ENCODE data around the gene CCL11.

The CCL11 gene

GRCh38 chr17:34285286-34285792, at the start of gene CCL11:
CCL11 (plus strand) TSS chr17:34285742; CDS start chr17:34285809, 67 bp downstream.
- Histone ChIP-seq H3K27me3 (replicated peaks; ENCODE audit: control insufficient read depth, insufficient read depth, low read length) (no peaks in the 10 kb centered on the region; the same call in 1 of the 2 replicates), H3K4me3 (replicated peaks; ENCODE audit: low read depth, low read length) (no peak within 1 kb of the TSS), H3K36me3 (ENCODE audit: control insufficient read depth, insufficient read depth, low read length) (no peaks in the 10 kb centered on the region)
- no peak for DNase-seq (ENCODE audit: extremely low read depth, insufficient read length)
- TF ChIP-seq CTCF (IDR thresholded peaks at IDR 0.05; ENCODE audit: insufficient read depth, low read length, poor library complexity, severe bottlenecking): no peak

- no peak for TF ChIP-seq CTCF (IDR thresholded peaks at IDR 0.05; ENCODE audit: insufficient read depth, low read length, poor library complexity, severe bottlenecking)
- no peaks in the 10 kb centered on the region for H3K36me3 ChIP-seq (ENCODE audit: control insufficient read depth, insufficient read depth, low read length)
- no peak overlapping the region for H3K4me3 ChIP-seq (replicated peaks; ENCODE audit: low read depth, low read length)
- 0 out of 2 replicates have a peak, but pooled peaks cover under 1% of the 10 kb centered on the region for H3K27me3 ChIP-seq (replicated peaks; ENCODE audit: control insufficient read depth, insufficient read depth, low read length)
- no peak for DNase-seq (ENCODE audit: extremely low read depth, insufficient read length)
Observed at GRCh38 chr17:34236281-34236892, 49.2 kb upstream of the CCL11 start.

- no peaks in the 10 kb centered on the region for H3K36me3 ChIP-seq (ENCODE audit: control insufficient read depth, insufficient read depth, low read length)
- H3K27me3 ChIP-seq (replicated peaks; ENCODE audit: control insufficient read depth, insufficient read depth, low read length): no peaks in the 10 kb centered on the region
- H3K4me3 ChIP-seq (replicated peaks; ENCODE audit: low read depth, low read length): no peak overlapping the region
- TF ChIP-seq CTCF (IDR thresholded peaks at IDR 0.05; ENCODE audit: insufficient read depth, low read length, poor library complexity, severe bottlenecking): no peak
- no peak for DNase-seq (ENCODE audit: extremely low read depth, insufficient read length)
Observed at GRCh38 chr17:34237458-34237857, 48.1 kb upstream of the CCL11 start.

- no peak overlapping the region for H3K4me3 ChIP-seq (replicated peaks; ENCODE audit: low read depth, low read length)
- no peak for DNase-seq (ENCODE audit: extremely low read depth, insufficient read length)
- no peaks in the 10 kb centered on the region for H3K36me3 ChIP-seq (ENCODE audit: control insufficient read depth, insufficient read depth, low read length)
- 0 out of 2 replicates have a peak, but pooled peaks cover 2% of the 10 kb centered on the region for H3K27me3 ChIP-seq (replicated peaks; ENCODE audit: control insufficient read depth, insufficient read depth, low read length)
- TF ChIP-seq CTCF (IDR thresholded peaks at IDR 0.05; ENCODE audit: insufficient read depth, low read length, poor library complexity, severe bottlenecking): no peak
Observed at GRCh38 chr17:34241062-34241461, 44.5 kb upstream of the CCL11 start.

- TF ChIP-seq CTCF (IDR thresholded peaks at IDR 0.05; ENCODE audit: insufficient read depth, low read length, poor library complexity, severe bottlenecking): no peak
- Histone ChIP-seq H3K4me3 (replicated peaks; ENCODE audit: low read depth, low read length) (no peak overlapping the region), H3K36me3 (ENCODE audit: control insufficient read depth, insufficient read depth, low read length) (no peaks in the 10 kb centered on the region), H3K27me3 (replicated peaks; ENCODE audit: control insufficient read depth, insufficient read depth, low read length) (0 out of 2 replicates have a peak, but pooled peaks cover 2% of the 10 kb centered on the region)
- peak; percentile 57 for DNase-seq (ENCODE audit: extremely low read depth, insufficient read length)
Observed at GRCh38 chr17:34242587-34243363, 42.8 kb upstream of the CCL11 start.
